Retinal pigment epithelial cell (primary cell): ENCODE data around the gene TPM4.

Experiments used
- DNase-seq: peaks from one replicate; pipeline ENCODE4 v3.0.0-alpha.2; 2010; ENCODE audit warnings: low read depth
- H3K4me3 ChIP-seq: 2 replicates; pipeline ENCODE4 v1.5.1; 2011; ENCODE audit warnings: mild to moderate bottlenecking, low read length, control low read depth, moderate library complexity
- CTCF ChIP-seq: conservative IDR thresholded peaks from 2 replicates; pipeline ENCODE4 v1.5.1; 2011; ENCODE audit warnings: low read depth, low read length, control low read depth, inconsistent platforms

TPM4 gene

DNA sequence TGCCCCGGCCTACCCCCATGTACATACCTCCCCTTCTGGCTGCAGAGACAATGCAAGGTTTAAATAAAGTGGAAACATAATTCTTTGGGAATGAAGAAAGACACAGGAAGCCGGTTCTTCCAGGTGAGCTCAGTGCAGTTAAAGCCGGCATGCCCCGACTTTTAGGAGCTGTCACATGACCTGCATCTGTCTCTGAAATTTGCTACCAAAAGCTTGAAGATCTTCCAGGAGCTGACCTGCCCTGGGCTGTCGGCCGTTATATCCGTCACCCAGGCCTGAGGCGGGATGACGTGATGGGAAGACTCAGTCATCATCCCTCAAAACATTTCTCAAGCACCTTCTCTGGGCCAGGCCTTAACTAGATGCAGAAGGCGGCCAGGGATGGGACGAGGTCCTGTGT lies 45.7 kb downstream of the TPM4 start:
- no peak for DNase-seq
- TF ChIP-seq CTCF, result no peak
- no peak overlapping the region for H3K4me3 ChIP-seq

DNA sequence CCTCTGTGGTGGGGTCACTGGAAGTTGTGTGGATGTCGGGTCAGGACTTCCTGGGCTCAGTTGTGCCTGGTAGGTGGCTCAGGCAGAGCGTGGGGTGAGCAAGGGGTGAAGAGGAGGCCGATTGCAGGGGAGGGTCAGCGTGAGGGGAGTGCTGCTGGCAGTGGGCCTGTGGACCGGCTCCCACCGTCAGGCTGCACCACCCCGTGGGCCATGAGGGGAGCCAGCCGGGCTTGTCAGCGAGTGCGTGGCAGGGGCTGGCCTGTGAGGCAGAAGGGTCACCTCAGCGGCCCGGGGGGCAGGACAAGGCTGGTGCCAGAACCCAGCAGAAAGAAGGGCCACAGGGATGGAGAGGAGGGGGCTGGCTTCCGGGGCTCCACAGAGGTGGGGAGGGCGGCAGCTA lies 48.7 kb downstream of the TPM4 start:
- no peak for DNase-seq
- no peak for TF ChIP-seq CTCF
- no peak overlapping the region for H3K4me3 ChIP-seq

DNA sequence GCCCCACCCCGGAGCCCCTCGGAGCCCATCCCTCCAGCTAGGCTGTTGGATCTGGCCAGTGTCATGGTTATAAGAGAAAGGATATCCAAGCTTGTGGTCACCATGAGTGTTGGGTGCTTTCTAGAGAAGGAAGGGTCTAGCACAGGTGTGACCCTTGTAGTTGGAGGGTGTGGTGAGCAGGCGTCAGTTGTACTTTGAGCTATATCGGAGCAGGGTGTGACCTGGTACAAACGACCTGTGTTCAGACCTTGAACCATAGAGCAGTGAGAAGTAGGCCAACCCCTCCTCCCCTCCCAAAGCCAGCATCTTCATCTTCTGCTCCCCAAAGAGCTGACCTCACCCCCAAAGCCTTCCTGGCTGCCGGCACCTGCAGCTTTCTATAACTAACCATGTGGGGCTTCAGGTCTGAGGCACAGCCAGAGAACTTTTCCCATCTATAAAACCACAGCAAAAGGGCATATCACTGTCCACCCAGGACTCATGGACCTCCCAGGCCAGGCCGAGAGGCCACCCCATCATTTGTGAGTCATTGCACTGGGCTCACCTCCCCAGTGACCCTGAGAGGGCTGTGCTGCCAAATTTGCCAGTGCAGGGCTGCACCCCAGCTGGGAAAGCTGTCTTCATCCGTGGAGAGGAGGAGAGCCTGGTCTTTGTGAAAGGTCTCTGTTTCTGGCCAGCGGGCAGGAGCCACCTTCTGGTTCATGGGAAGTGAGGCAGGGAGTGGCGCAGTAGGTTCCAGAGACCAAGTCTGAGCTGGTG lies 49.6 kb downstream of the TPM4 start:
- TF ChIP-seq CTCF, result no peak
- H3K4me3 ChIP-seq, result no peak overlapping the region
- DNase-seq, result no peak

DNA sequence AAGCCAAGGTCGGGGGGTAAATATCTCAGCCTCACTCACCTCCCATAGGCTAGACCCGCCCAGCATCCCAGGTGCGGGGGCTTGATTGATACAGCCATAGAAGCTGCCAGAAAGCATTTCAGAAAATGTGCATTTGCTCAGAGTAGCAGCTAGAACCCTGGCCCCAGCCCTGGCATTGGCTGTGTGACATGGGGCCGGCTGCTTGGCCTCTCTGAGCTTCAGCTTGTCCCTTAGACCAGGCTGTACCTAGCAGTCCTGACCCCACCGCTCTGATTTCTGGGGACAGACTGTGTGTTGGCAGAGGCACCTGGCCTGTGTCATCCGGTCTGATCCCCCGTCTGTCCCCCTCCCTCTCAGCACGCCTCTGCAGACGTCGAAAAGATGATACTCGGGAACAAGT lies 50.8 kb downstream of the TPM4 start:
- no peak for DNase-seq
- no peak for TF ChIP-seq CTCF
- no peak overlapping the region for H3K4me3 ChIP-seq

GRCh38 chr19:16127776-16128371 lies 51.6 kb downstream of the TPM4 start:
- no peak overlapping the region for H3K4me3 ChIP-seq
- no peak for DNase-seq
- TF ChIP-seq CTCF, result no peak

- no peak for DNase-seq
- no peak overlapping the region for H3K4me3 ChIP-seq
- no peak for TF ChIP-seq CTCF
These were observed 55.4 kb downstream of the TPM4 start for GRCh38 chr19:16131648-16132047.

DNA sequence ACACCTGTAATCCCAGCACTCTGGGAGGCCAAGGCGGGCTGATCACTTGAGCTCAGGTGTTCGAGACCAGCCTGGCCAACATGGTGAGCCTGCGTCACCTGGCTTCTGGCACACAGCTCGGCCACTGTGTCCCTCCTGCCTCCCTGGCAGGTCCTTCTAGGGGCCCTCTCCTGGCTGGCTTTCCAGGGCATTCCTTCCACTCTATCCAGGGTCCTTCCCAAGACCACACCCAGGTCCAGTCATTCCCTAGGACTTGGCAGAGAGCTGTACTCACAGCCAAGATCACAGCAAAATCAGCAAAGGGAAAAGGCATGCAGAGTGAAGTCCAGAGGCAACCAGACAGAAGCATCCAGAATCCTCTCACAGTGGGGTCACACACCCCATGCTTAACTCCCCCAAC lies 57.5 kb downstream of the TPM4 start:
- no peak for DNase-seq
- no peak overlapping the region for H3K4me3 ChIP-seq
- TF ChIP-seq CTCF, result no peak
